T-cell (primary cell): ENCODE measurements around the gene NYNRIN. TPM values are rescaled to one million over a fixed set of nuclear protein-coding genes. Genes with fewer than 3 reads are reported as not detected.
"Not testable (repeated sequence)": the region's sequence is repeated elsewhere in the genome, so short reads cannot be mapped to it uniquely, and the experiment has no call there.

Source experiments
- ATAC-seq, 4 experiments: fragments of 200-7000 bp in 3 of 4; fragments of 150-1000 bp in 1 of 4; cut with Tn5 transposase; replicated peaks in 1 of 4; 1 replicate in 3 of 4; 2 replicates in 1 of 4; pipeline ENCODE4 v1.10.0; 2021; ENCODE audit warnings: moderate library complexity in 3 of 4, mild to moderate bottlenecking in 2 of 4, moderate number of reproducible peaks in 1 of 4
- CTCF ChIA-PET, 2 donors: fragments of 300-600 bp; sonication (Branson Sonifier 250); formaldehyde crosslinking; loops; one replicate each; lab custom pipeline; 2022; ENCODE audit warnings: antibody characterized with exemption in 2 of 2; lab: Charles Lee
- POLR2A ChIA-PET, 2 donors: fragments of 300-600 bp; sonication (Branson Sonifier 250); formaldehyde crosslinking; loops; one replicate each; lab custom pipeline; 2022; ENCODE audit warnings: antibody characterized with exemption in 2 of 2; lab: Charles Lee
- DNase-seq, 35 experiments: peaks; one replicate each; pipeline versions ENCODE4 v3.0.0 to v3.0.0-alpha.2; 2013 to 2023
- H3K27ac ChIP-seq: one replicate; pipeline ENCODE4 v1.5.1; 2013; ENCODE audit warnings: low read length
- H3K27me3 ChIP-seq, 2 experiments: replicated peaks in 1 of 2; 1 replicate in 1 of 2; 2 replicates in 1 of 2; pipeline versions ENCODE4 v1.6.1 to v1.7.0; 2013; ENCODE audit warnings: low read length in 1 of 2, mixed read lengths in 1 of 2; ENCODE audit not compliant: control insufficient read depth in 2 of 2, insufficient read depth in 2 of 2; ENCODE audit errors: extremely low read depth in 1 of 2
- H3K36me3 ChIP-seq, 2 donors: 1 replicate in 1 of 2; 2 replicates in 1 of 2; pipeline versions ENCODE4 v1.6.1 to v1.7.0; 2013; ENCODE audit warnings: low read length in 1 of 2; ENCODE audit not compliant: control insufficient read depth in 2 of 2, insufficient read depth in 1 of 2; ENCODE audit errors: extremely low read depth in 1 of 2
- H3K4me1 ChIP-seq, 2 experiments: 1 replicate in 1 of 2; 2 replicates in 1 of 2; pipeline versions ENCODE4 v1.6.1 to v1.7.0; 2013; ENCODE audit warnings: low read length in 2 of 2, mixed read lengths in 1 of 2; ENCODE audit not compliant: insufficient read depth in 2 of 2, control insufficient read depth in 1 of 2; ENCODE audit errors: extremely low read depth in 1 of 2
- H3K4me3 ChIP-seq, 2 donors: 1 replicate in 1 of 2; 2 replicates in 1 of 2; pipeline versions ENCODE4 v1.5.1 to v1.7.0; 2013; ENCODE audit warnings: mild to moderate bottlenecking in 2 of 2, low read length in 1 of 2, moderate library complexity in 1 of 2; ENCODE audit not compliant: control insufficient read depth in 1 of 2; ENCODE audit errors: extremely low read depth in 1 of 2
- H3K9me3 ChIP-seq: 2 replicates; pipeline ENCODE4 v1.7.0; 2013
- H3K27ac Mint-ChIP-seq, 2 donors: one replicate each; pipeline ENCODE4 v1.8.0; 2020 to 2021; ENCODE audit warnings: mild to moderate bottlenecking in 2 of 2, mixed read lengths in 2 of 2
- H3K27me3 Mint-ChIP-seq, 2 donors: one replicate each; pipeline ENCODE4 v1.8.0; 2021 to 2022; ENCODE audit warnings: mixed read lengths in 2 of 2
- H3K36me3 Mint-ChIP-seq: one replicate; pipeline ENCODE4 v1.8.0; 2021; ENCODE audit warnings: mixed read lengths
- H3K4me1 Mint-ChIP-seq, 3 donors: one replicate each; pipeline ENCODE4 v1.8.0; 2020 to 2022; ENCODE audit warnings: mixed read lengths in 3 of 3, mild to moderate bottlenecking in 1 of 3
- H3K4me3 Mint-ChIP-seq, 3 donors: one replicate each; pipeline ENCODE4 v1.8.0; 2020 to 2022; ENCODE audit warnings: mild to moderate bottlenecking in 3 of 3, mixed read lengths in 3 of 3, moderate library complexity in 3 of 3
- H3K9me3 Mint-ChIP-seq, 3 donors: one replicate each; pipeline ENCODE4 v1.8.0; 2020 to 2022; ENCODE audit warnings: mixed read lengths in 3 of 3
- WGBS: methylation state at CpG from one replicate; pipeline ENCODE4 v1.1.5; 2013; ENCODE audit warnings: missing lambda C conversion rate; ENCODE audit not compliant: insufficient coverage; 5-methylcytosine and 5-hydroxymethylcytosine counted together
- total RNA-seq, 35 experiments: library from RNA in 6 of 35; stranded (reverse) in 6 of 35; fragments of 120-200 nt in 1 of 35; gene quantifications; one replicate each; pipeline versions ENCODE4 v1.2.1 to v1.2.4 and lab custom pipeline; 2013 to 2026

The NYNRIN gene
- total RNA-seq, 5 donors from 2014 or later (not counting 1 experiment from before 2014, with no cell fraction given) = 0.28 to 0.95 (median 0.61) TPM

GRCh38 chr14:24368212-24368561 is 30.6 kb upstream of the NYNRIN start:
- ATAC-seq (no peak), DNase-seq (no peak)
- H3K27ac Mint-ChIP-seq = no peak overlapping the region
- WGBS = 0% methylated on average over 8 of the region's 15 CpGs
- H3K9me3 Mint-ChIP-seq = no peaks in the 10 kb centered on the region
- peak overlapping the region in 1 of 2 donors; percentile 54 for H3K4me3 ChIP-seq
- no peaks in the 10 kb centered on the region for H3K36me3 ChIP-seq
- POLR2A ChIA-PET = no interaction called here
- peaks cover 34 to 36% of the 10 kb centered on the region in 2 donors for H3K27me3 Mint-ChIP-seq
- peaks cover 0 to 61% of the 10 kb centered on the region in 2 experiments for H3K27me3 ChIP-seq
- peaks cover 29 to 35% (median 35%) of the 10 kb centered on the region in 3 donors for H3K4me1 Mint-ChIP-seq
- CTCF ChIA-PET = no interaction called here
- H3K27ac ChIP-seq = no peak overlapping the region
- peaks cover 4 to 36% of the 10 kb centered on the region in 2 experiments for H3K4me1 ChIP-seq
- no peaks in the 10 kb centered on the region for H3K9me3 ChIP-seq
- H3K4me3 Mint-ChIP-seq = peak overlapping the region in 2 of 3 donors; percentile 9 to 79
- no peaks in the 10 kb centered on the region for H3K36me3 Mint-ChIP-seq

- ChIA-PET POLR2A (no interaction called here), CTCF (no interaction called here)
- peak overlapping the region; percentile 9 to 79 (median 34) for H3K4me3 Mint-ChIP-seq
- WGBS = 5% methylated on average over 7 of the region's 52 CpGs
- no peaks in the 10 kb centered on the region for H3K36me3 Mint-ChIP-seq
- H3K4me1 Mint-ChIP-seq = peaks cover 29 to 35% (median 35%) of the 10 kb centered on the region in 3 donors
- H3K27ac ChIP-seq = no peak overlapping the region
- peak overlapping the region in 1 of 2 donors; percentile 54 for H3K4me3 ChIP-seq
- H3K9me3 Mint-ChIP-seq = no peaks in the 10 kb centered on the region
- DNase-seq = peak in 26 of 35 experiments; percentile 13 to 57 (median 24)
- no peaks in the 10 kb centered on the region for H3K36me3 ChIP-seq
- H3K9me3 ChIP-seq = no peaks in the 10 kb centered on the region
- ATAC-seq = peak in 3 of 4 experiments; percentile 20 to 59 (median 21)
- peaks cover 0 to 58% of the 10 kb centered on the region in 2 experiments for H3K27me3 ChIP-seq
- H3K27ac Mint-ChIP-seq = no peak overlapping the region
- H3K4me1 ChIP-seq = peaks cover 4 to 36% of the 10 kb centered on the region in 2 experiments
- H3K27me3 Mint-ChIP-seq = peaks cover 30 to 36% of the 10 kb centered on the region in 2 donors
Measured at GRCh38 chr14:24368562-24369252, 30.1 kb upstream of the NYNRIN start.

- peaks cover 30 to 43% of the 10 kb centered on the region in 2 donors for H3K27me3 Mint-ChIP-seq
- no peak for DNase-seq
- Histone ChIP-seq H3K9me3 (no peaks in the 10 kb centered on the region), H3K4me3 (no peak overlapping the region), H3K36me3 (no peaks in the 10 kb centered on the region), H3K27me3 (peaks cover 0 to 61% of the 10 kb centered on the region in 2 experiments), H3K4me1 (peaks cover 4 to 36% of the 10 kb centered on the region in 2 experiments), H3K27ac (no peak overlapping the region)
- ChIA-PET POLR2A (no interaction called here), CTCF (no interaction called here)
- no peak overlapping the region for H3K27ac Mint-ChIP-seq
- ATAC-seq = no peak
- no peaks in the 10 kb centered on the region for H3K9me3 Mint-ChIP-seq
- H3K4me3 Mint-ChIP-seq = peak overlapping the region in 2 of 3 donors; percentile 34 to 79
- 95% methylated on average over 8 of the region's 20 CpGs for WGBS
- peaks cover 29 to 35% (median 35%) of the 10 kb centered on the region in 3 donors for H3K4me1 Mint-ChIP-seq
- no peaks in the 10 kb centered on the region for H3K36me3 Mint-ChIP-seq
Measured at GRCh38 chr14:24369463-24369862, 29.3 kb upstream of the NYNRIN start.

- Mint-ChIP-seq H3K4me1 (peaks cover 29 to 34% (median 34%) of the 10 kb centered on the region in 3 donors), H3K27ac (no peak overlapping the region), H3K27me3 (peaks cover 27 to 40% of the 10 kb centered on the region in 2 donors), H3K9me3 (no peaks in the 10 kb centered on the region), H3K36me3 (no peaks in the 10 kb centered on the region), H3K4me3 (no peak overlapping the region)
- 92% methylated on average over 25 of the region's 32 CpGs for WGBS
- DNase-seq (no peak), ATAC-seq (no peak)
- no peaks in the 10 kb centered on the region for H3K36me3 ChIP-seq
- H3K27ac ChIP-seq = no peak overlapping the region
- no peaks in the 10 kb centered on the region for H3K9me3 ChIP-seq
- ChIA-PET CTCF (no interaction called here), POLR2A (no interaction called here)
- peaks cover 4 to 36% of the 10 kb centered on the region in 2 experiments for H3K4me1 ChIP-seq
- no peak overlapping the region for H3K4me3 ChIP-seq
- peaks cover 0 to 58% of the 10 kb centered on the region in 2 experiments for H3K27me3 ChIP-seq
Measured at GRCh38 chr14:24369907-24370687, 28.7 kb upstream of the NYNRIN start.

- peaks cover 0 to 60% of the 10 kb centered on the region in 2 experiments for H3K27me3 ChIP-seq
- Mint-ChIP-seq H3K27me3 (peaks cover 20 to 37% of the 10 kb centered on the region in 2 donors), H3K36me3 (no peaks in the 10 kb centered on the region), H3K4me3 (no peak overlapping the region), H3K4me1 (peaks cover 24 to 28% (median 28%) of the 10 kb centered on the region in 3 donors), H3K9me3 (no peaks in the 10 kb centered on the region), H3K27ac (no peak overlapping the region)
- no peak overlapping the region for H3K27ac ChIP-seq
- ChIA-PET CTCF (interaction anchor here in 1 of 2 donors (0.5 kb wide), 1 partner anchor 46 kb away, joined by 4 read pairs; no protein-coding TSS in a partner anchor), POLR2A (interaction anchor here in 1 of 2 donors (0.6 kb wide), 1 partner anchor 146 kb away, joined by 6 read pairs; no protein-coding TSS in a partner anchor)
- H3K4me1 ChIP-seq = peaks cover 4 to 33% of the 10 kb centered on the region in 2 experiments
- H3K9me3 ChIP-seq = no peaks in the 10 kb centered on the region
- no CpG with 5 or more reads among the region's 1 CpG for WGBS
- ATAC-seq (no peak), DNase-seq (no peak)
- H3K4me3 ChIP-seq = no peak overlapping the region
- H3K36me3 ChIP-seq = no peaks in the 10 kb centered on the region
Measured at GRCh38 chr14:24370748-24371147, 28.1 kb upstream of the NYNRIN start.

GRCh38 chr14:24371605-24372004 is 27.2 kb upstream of the NYNRIN start:
- DNase-seq, H3K36me3 ChIP-seq, H3K4me3 Mint-ChIP-seq, H3K4me3 ChIP-seq, ATAC-seq, H3K9me3 Mint-ChIP-seq, H3K36me3 Mint-ChIP-seq, H3K9me3 ChIP-seq, H3K27ac Mint-ChIP-seq, H3K27ac ChIP-seq, POLR2A ChIA-PET: not testable (repeated sequence)
- no CpG with 5 or more reads among the region's 3 CpGs for WGBS
- Mint-ChIP-seq H3K27me3 (peaks cover 16 to 33% of the 10 kb centered on the region in 2 donors), H3K4me1 (peaks cover 19 to 22% (median 22%) of the 10 kb centered on the region in 3 donors)
- Histone ChIP-seq H3K4me1 (peaks cover 3 to 25% of the 10 kb centered on the region in 2 experiments), H3K27me3 (peaks cover 0 to 60% of the 10 kb centered on the region in 2 experiments)
- CTCF ChIA-PET = interaction anchor here in 1 of 2 donors (1.0 kb wide), 1 partner anchor 38 kb away, joined by 3 read pairs; no protein-coding TSS in a partner anchor
